ENCODE results near the gene ALDH1L1.

Gene ALDH1L1

DNA sequence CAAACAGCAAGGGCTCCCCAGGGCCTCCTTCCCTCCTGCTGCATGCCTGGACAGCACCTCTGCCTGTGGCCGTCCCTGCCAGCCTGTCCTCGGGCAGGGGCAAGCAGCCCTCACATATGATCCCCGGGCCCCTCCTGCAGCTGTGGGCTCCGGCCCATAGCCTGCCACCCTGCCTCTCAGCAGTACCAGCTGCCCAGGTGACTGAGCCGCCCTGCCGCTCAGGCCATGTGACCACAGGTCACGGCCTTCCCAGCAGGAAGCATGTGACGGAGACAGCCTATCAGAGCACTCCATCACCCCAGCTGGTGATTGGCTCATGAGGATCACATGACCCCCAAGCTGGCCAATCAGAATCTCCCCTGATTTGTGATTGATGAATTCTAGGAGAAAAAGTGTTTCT, 23.9 kb downstream of the ALDH1L1 start:
- DNase-seq (ENCODE audit: low spot score in 2 of 2) = no peak
- in situ Hi-C loops (cut with MboI; ENCODE audit: low sequenced_read_pairs) = no loop called here

DNA sequence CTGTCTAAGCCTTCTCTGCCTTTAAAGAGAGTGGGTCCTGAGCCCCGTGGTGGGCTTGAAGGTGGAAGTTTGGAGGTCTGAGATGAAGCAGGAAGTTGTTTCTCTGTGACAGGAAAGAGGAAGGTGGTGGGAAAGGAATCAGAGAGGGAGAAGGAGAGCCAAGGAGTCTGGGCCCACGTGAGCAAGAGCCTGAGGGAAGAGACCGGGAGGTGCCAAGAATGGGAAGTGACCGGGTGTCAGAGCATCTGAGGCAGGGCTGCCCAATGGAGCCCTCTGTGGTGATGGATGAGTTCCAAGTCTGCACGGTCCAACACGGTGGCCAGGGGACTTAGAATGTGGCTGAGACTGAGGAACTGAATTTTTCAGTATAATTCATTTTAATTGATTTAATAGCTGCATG, 24.6 kb downstream of the ALDH1L1 start:
- H3K36me3 ChIP-seq (replicated peaks) = no peaks in the 10 kb centered on the region
- H3K9me3 ChIP-seq = no peaks in the 10 kb centered on the region
- H3K27me3 ChIP-seq (ENCODE audit: low read depth) = no peaks in the 10 kb centered on the region
- no peaks in the 10 kb centered on the region for H3K4me1 ChIP-seq
- in situ Hi-C loops (cut with MboI; ENCODE audit: low sequenced_read_pairs) = no loop called here
- no peak for DNase-seq (ENCODE audit: low spot score in 2 of 2)
- no peak overlapping the region for H3K4me3 ChIP-seq

More for the DNA sequence above, 23.9 kb downstream of the ALDH1L1 start:
- H3K27me3 ChIP-seq (ENCODE audit: low read depth) = no peaks in the 10 kb centered on the region
- H3K36me3 ChIP-seq (replicated peaks) = no peaks in the 10 kb centered on the region
- no peaks in the 10 kb centered on the region for H3K9me3 ChIP-seq
- no peak overlapping the region for H3K4me3 ChIP-seq
- H3K4me1 ChIP-seq = no peaks in the 10 kb centered on the region

DNA sequence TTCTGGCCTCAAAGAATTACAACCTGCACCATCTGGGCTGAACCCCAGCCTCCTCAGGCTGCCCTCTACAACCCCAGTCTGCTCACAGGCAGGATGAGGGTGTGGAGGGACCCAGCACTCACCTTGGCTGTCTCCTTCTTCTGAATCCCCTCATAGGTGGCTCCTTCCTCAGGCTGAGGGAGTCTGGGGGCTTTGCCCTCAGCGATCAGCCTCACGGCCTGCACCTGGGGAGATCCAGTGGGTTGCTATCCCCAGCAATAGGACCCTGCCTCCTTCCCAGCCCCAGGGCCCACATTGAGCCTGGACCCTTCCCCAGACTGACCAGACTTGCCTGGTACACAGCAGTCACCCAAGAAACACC, 25.1 kb downstream of the ALDH1L1 start:
- no peaks in the 10 kb centered on the region for H3K27me3 ChIP-seq (ENCODE audit: low read depth)
- in situ Hi-C loops (cut with MboI; ENCODE audit: low sequenced_read_pairs) = no loop called here
- no peaks in the 10 kb centered on the region for H3K36me3 ChIP-seq (replicated peaks)
- H3K4me1 ChIP-seq = no peaks in the 10 kb centered on the region
- no peak overlapping the region for H3K4me3 ChIP-seq
- no peaks in the 10 kb centered on the region for H3K9me3 ChIP-seq
- DNase-seq (ENCODE audit: low spot score in 2 of 2) = no peak

DNA sequence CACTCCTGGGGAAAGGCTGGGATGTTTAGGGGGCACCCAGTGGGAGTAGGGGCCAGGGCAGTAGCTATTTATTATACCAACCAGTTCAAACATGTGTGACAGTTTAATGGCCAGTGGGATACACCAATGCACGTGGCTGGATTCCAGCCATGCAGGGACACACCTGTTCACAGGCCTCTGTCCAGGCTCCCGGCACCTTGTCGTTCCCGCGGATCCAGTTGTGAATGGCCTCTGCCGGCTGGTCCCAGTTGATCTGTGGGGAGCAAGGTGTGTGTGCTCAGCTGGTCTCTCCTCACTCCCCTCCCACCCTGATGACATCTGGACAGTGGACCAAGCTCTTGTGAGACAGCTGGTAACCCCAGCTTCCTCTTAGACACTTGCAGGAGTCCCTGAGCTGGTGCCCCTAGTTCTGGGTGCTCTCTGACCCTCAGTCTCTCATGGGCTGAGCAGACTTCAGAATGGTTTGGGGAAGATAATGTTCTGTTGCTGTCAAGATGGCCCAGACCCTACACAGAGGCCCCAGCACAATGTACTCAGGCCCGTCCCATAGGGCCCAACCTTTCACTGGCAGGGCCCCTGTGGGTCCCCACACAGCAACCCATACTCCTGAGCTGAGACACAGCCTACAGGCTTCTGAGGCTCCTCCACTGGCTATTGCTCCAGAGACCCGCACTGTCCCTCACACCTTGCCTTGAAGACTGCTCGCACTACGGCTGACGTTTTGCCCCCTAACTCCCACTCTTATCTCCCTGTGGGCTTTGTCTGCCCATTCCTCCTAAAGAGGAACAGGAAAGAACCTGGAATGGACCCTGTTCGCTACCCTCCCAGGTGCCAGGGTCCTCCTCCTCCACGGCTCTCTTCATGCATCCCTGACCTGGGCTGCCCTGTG, 25.8 kb downstream of the ALDH1L1 start:
- Histone ChIP-seq H3K36me3 (replicated peaks) (no peaks in the 10 kb centered on the region), H3K4me1 (no peaks in the 10 kb centered on the region), H3K27me3 (ENCODE audit: low read depth) (no peaks in the 10 kb centered on the region), H3K4me3 (no peak overlapping the region), H3K9me3 (no peaks in the 10 kb centered on the region)
- in situ Hi-C loops (cut with MboI; ENCODE audit: low sequenced_read_pairs) = no loop called here
- no peak for DNase-seq (ENCODE audit: low spot score in 2 of 2)

DNA sequence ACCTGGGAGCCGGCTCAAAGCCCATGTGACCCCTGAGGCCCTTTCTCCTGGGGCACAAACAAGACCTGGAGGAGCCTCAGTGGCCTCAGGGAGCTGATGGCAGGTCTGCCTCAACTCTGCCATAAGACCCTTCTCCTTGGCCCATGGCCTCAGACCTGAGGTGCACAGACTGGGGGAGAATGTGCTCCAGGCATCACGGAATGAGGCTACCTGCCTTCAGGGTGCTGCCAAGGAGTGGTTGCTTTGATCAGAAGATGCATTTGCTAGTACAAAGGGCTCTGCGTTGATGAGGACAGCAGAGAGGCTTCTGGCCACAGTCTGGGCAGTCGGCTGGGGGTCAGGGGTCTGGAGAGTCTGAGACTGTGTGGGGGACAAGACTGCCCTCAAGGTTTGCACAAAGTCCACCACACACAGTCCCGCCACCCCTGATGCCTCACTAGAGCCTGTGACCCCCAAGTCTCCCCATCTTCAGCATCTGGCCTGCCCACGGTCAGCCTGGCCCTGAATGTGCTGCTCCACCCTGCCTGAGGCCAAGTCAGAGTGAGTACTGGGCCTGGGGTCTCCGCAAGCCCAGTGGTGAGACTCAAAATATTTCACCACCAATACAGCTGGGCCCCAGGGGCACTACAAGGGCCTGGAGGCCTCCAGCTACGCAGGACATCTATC, 26.6 kb downstream of the ALDH1L1 start:
- Histone ChIP-seq H3K27me3 (ENCODE audit: low read depth) (no peaks in the 10 kb centered on the region), H3K9me3 (no peaks in the 10 kb centered on the region), H3K4me3 (no peak overlapping the region), H3K4me1 (no peaks in the 10 kb centered on the region), H3K36me3 (replicated peaks) (no peaks in the 10 kb centered on the region)
- in situ Hi-C loops (cut with MboI; ENCODE audit: low sequenced_read_pairs) = no loop called here
- no peak for DNase-seq (ENCODE audit: low spot score in 2 of 2)

DNA sequence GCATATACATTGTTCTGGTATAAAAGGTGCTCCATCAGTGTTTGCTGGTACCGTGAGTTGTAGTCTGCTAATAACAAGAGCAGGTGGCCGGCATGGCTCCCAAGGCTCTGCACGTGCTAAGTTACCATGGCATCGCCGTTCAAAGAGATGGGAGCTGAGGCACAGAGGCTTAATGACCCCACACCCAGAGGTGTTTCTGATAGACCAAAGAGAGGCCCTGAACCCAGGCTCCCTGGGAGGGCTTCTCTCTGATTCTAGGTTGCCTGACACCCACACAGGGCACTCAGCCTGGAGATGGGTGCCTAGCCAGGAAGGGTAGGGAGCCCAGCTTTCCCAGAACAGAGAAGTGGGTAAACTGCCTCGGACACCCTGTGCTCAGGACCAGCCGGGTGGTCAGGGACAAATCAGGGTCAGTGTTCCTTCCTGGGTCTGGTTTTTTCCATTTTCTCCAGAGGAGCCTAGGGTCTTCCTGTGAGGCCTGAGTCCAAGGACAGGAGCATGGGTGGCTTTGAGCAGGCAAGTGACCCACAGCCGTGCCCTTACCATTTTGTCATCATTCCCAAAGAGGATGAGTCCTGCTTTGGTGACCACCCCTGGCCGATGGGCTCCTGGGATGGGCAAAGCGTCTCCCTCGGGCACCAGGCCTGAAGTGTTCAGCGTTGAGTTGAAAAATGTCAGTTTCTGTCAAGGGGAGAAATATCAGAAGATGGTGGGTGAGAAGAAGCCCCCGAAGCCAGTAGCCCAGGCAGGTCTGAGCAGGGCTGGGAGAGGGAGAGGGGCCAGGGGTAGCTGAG, 27.3 kb downstream of the ALDH1L1 start:
- no peaks in the 10 kb centered on the region for H3K4me1 ChIP-seq
- H3K27me3 ChIP-seq (ENCODE audit: low read depth) = no peaks in the 10 kb centered on the region
- H3K9me3 ChIP-seq = no peaks in the 10 kb centered on the region
- DNase-seq (ENCODE audit: low spot score in 2 of 2) = no peak
- in situ Hi-C loops (cut with MboI; ENCODE audit: low sequenced_read_pairs) = no loop called here
- no peak overlapping the region for H3K4me3 ChIP-seq
- no peaks in the 10 kb centered on the region for H3K36me3 ChIP-seq (replicated peaks)

DNA sequence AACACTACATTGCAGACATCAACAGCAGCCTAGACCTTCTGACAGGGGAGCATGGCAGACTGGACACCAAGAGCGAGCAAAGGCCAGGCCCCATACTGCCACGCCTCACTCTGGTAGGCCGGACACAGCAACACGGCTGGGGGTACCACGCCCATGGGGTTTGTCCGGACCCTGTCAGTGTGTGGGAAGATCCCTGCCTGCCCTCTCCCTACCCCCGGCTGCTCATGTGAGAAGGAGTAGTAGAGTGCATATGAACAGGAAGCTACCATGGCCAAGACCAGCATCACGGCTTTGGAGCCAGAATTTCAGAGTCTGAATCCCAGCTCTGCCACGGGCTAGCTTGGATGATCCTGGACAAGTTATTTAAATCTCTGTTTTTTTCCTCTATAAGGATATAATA, 27.9 kb downstream of the ALDH1L1 start:
- Histone ChIP-seq H3K36me3 (replicated peaks) (no peaks in the 10 kb centered on the region), H3K9me3 (no peaks in the 10 kb centered on the region), H3K27me3 (ENCODE audit: low read depth) (no peaks in the 10 kb centered on the region), H3K4me1 (no peaks in the 10 kb centered on the region), H3K4me3 (no peak overlapping the region)
- in situ Hi-C loops (cut with MboI; ENCODE audit: low sequenced_read_pairs) = no loop called here
- no peak for DNase-seq (ENCODE audit: low spot score in 2 of 2)

DNA sequence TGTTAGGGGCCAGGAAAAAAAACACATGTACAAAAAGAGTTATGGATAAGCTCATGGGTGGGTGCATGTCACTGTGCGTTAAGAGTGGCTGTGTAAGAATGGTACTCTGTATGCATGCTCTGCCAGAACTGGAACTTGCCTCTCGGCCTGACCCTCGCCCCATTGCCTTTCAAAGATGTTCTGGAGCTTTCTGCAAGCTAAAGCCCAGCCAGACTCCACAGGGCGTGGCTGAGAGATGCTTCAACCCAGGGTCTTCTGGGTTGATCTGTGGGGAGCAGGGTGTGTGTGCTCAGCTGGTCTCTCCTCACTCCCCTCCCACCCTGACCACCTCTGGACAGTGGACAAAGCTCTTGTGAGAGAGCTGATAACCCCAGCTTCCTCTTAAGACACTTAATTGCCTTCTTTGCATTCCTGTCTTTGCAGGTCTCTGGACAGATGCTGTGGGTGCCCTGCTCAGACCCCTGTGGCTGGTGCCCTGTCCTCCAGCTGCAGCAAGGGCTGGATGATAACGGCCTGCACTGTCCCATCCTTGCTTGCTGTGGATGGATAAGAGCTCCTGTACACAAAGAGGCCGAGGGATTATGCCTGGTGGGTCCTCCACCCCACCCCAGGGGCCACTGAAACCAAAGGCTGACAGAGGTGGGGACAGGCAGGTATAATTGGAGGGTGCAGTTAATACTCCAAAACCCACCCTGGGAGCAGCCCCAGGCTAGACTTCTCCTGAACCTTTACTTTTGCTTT, 28.7 kb downstream of the ALDH1L1 start:
- no peaks in the 10 kb centered on the region for H3K4me1 ChIP-seq
- H3K36me3 ChIP-seq (replicated peaks) = no peaks in the 10 kb centered on the region
- H3K4me3 ChIP-seq = no peak overlapping the region
- no peaks in the 10 kb centered on the region for H3K27me3 ChIP-seq (ENCODE audit: low read depth)
- in situ Hi-C loops (cut with MboI; ENCODE audit: low sequenced_read_pairs) = no loop called here
- no peaks in the 10 kb centered on the region for H3K9me3 ChIP-seq
- DNase-seq (ENCODE audit: low spot score in 2 of 2) = no peak

DNA sequence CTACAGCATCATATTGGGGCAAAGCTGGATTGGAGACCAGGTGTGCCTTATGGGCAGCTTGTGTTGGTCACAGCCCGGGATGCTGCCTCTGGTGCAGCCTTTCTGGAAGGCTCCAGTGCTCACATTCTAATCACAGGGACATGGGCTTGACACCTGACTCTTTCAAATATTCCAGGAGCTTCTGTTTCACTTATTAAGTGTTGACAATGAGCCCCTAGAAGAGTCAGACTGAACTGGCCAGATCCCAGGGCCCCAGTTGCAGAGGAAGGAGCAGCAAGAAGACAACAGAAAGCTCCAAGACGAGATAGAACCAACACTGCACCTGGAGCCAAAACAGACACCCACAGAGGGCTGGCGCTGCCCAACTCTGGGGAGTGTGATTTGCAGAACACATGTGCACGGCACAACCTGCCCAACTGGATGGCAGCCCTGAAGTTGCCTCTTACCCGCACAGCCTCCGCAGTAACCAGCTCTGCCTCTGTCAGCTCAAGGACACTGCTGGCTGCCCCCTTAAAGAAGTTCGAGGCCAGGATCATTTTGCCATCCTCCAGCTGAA, 30.3 kb downstream of the ALDH1L1 start:
- in situ Hi-C loops (cut with MboI; ENCODE audit: low sequenced_read_pairs) = no loop called here
- no peaks in the 10 kb centered on the region for H3K36me3 ChIP-seq (replicated peaks)
- H3K4me1 ChIP-seq = no peaks in the 10 kb centered on the region
- no peaks in the 10 kb centered on the region for H3K27me3 ChIP-seq (ENCODE audit: low read depth)
- no peak for DNase-seq (ENCODE audit: low spot score in 2 of 2)
- H3K4me3 ChIP-seq = no peak overlapping the region
- no peaks in the 10 kb centered on the region for H3K9me3 ChIP-seq

DNA sequence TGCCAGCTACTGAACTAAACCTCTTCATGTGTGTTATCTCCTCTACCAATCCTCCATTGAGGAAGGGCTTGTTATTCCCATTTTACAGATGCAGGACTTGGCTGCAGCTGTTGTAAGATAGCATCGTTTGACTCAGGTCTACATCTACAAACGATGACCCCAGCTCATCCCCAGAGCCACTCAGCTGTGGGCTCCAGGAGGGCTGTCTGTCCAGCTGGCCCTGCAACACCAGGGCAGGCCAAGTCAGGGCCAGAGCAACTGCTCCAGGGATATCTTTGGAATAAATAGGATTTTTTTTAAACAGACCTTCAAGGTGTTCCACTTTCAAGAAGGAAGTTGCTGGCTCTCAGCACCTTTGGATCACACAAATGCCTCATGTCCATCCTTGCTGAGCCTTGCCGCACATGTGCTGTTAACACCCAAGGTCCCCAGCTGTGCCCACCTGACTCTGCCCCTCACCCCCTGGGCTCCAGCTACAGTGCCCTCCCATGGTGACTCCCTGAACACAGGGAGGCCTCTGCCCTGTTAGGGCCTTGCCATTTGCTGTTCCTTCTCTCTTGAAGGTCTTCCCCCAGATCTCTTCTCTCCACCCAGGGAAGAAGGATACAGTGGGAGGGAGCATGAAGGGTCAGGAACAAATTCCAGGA, 31.0 kb downstream of the ALDH1L1 start:
- H3K27me3 ChIP-seq (ENCODE audit: low read depth) = no peaks in the 10 kb centered on the region
- H3K4me1 ChIP-seq = no peaks in the 10 kb centered on the region
- H3K4me3 ChIP-seq = no peak overlapping the region
- H3K36me3 ChIP-seq (replicated peaks) = no peaks in the 10 kb centered on the region
- no peaks in the 10 kb centered on the region for H3K9me3 ChIP-seq
- in situ Hi-C loops (cut with MboI; ENCODE audit: low sequenced_read_pairs) = no loop called here
- DNase-seq (ENCODE audit: low spot score in 2 of 2) = no peak

DNA sequence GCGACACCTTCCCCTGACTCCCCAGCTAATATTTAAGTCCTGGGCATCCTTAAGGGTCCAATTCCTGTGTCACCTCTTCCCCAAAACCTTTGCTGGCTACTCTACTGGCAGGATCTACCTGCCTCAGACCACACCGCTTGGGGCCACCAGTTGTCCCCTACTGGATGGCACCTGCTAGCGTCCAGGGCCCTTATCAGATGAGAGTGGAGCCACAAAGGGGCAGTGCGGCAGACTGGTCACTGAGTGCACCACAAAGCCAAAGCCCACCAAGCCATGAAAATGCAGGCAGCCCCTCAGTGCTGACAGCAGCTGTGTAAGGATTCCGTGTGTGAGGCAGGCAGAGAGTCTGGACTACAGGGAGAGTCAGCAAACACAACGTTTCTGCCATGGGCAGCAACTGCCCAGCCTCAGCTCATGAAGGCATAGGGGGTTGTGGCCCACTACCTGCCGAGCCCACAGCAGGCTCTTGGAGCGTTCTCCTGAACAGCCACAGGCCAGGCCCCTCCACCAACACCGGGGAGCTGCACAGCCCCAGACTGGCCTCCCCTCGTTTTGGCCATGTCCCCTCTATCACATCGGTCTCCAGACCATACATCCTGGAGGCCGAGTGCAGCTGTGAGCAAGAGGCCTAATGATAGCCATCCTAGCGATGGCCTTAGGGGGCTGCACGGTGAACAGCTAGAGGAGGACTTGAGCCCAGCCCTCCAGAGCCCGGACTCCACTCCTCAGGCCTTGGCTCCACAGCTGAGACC, 32.3 kb downstream of the ALDH1L1 start:
- Histone ChIP-seq H3K27me3 (ENCODE audit: low read depth) (no peaks in the 10 kb centered on the region), H3K4me1 (no peaks in the 10 kb centered on the region), H3K36me3 (replicated peaks) (no peaks in the 10 kb centered on the region), H3K4me3 (no peak overlapping the region), H3K9me3 (no peaks in the 10 kb centered on the region)
- in situ Hi-C loops (cut with MboI; ENCODE audit: low sequenced_read_pairs) = no loop called here
- no peak for DNase-seq (ENCODE audit: low spot score in 2 of 2)

DNA sequence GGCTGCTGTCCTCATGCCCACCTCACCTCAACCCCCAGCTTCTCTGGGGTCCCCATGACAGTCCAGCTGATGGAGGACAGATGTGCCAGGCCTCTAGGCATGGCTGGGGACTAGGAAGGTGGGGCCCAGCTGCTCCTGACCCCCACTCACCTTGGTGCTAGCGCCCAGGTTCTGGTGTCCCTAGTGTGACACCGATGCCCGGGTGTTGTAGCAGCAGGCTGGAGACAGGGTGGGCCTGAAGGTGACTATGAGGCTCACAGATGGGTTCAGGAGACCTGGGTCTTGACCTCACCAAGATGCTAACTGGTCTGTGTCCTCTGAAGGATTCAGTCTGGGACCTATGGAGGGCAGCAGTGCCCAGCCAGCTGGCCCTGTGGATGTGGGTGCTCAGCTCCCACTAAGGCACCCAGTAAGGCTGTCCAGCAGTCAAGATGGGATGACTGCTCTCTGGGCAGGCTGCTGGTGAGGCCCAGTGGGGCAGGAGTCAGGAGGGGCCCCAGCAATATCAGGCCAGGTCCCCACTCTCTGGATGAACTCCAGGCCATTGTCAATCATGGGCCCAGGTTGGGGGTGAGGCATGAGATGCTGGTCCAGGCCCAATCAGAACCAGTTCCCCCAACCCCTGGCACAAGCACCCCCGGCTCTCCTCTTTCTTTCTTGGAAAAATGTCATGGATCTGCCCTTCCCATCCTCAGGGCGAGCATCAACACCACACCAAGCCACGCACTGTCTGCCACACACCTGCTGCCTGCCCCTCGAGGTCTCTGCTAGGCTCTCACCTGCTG, 33.0 kb downstream of the ALDH1L1 start:
- H3K36me3 ChIP-seq (replicated peaks) = no peaks in the 10 kb centered on the region
- DNase-seq (ENCODE audit: low spot score in 2 of 2) = no peak
- no peaks in the 10 kb centered on the region for H3K4me1 ChIP-seq
- H3K27me3 ChIP-seq (ENCODE audit: low read depth) = no peaks in the 10 kb centered on the region
- H3K9me3 ChIP-seq = no peaks in the 10 kb centered on the region
- no peak overlapping the region for H3K4me3 ChIP-seq
- in situ Hi-C loops (cut with MboI; ENCODE audit: low sequenced_read_pairs) = no loop called here

All from HAP-1 (cell line).